OCI-LY3 (cell line): Measurements from ENCODE around the gene B4GALNT3.

ENCODE experiments used
- EZH2phosphoT487 ChIP-seq: fragments of 200-600 bp; shearing (Covaris generic); IDR thresholded peaks from 2 replicates; pipeline ENCODE4 v1.6.1; 2018; ENCODE audit warnings: antibody characterized with exemption, mixed run types, low read depth
- TF ChIP-seq, protein P1 (sequence below): fragments of 200-600, 300-600 bp; sonication (generic); IDR thresholded peaks from 2 replicates; pipeline ENCODE4 v1.5.1; 2014; ENCODE audit warnings: antibody characterized with exemption, low read length, low read depth

DNA sequence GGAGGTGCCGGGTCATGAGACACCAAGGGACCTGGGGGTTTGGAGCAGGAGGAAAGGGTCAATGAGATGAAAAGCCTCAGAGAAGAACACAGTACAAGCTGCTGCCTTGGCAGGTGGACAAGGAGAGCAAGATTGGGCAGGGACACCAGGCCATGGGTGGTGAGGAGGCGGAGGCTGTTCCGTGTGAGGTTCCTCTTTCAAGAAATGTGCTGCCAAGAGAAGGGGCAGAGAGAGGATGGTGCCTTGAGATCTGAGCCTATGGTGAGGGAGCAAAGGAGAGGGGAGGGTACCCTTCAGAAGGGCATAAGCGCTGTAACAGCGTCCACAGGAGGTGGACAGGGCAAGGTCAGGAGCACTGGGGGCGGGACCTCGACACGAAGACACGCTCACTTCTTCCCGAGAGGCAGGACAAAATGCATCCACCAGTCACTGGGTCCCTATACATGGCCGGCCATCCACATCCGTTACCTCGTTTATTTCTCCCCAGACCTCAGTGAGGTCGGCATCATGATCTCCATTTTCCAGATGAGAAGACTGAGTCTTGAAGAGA, 100.2 kb downstream of the B4GALNT3 start:
- TF ChIP-seq, protein P1, sequence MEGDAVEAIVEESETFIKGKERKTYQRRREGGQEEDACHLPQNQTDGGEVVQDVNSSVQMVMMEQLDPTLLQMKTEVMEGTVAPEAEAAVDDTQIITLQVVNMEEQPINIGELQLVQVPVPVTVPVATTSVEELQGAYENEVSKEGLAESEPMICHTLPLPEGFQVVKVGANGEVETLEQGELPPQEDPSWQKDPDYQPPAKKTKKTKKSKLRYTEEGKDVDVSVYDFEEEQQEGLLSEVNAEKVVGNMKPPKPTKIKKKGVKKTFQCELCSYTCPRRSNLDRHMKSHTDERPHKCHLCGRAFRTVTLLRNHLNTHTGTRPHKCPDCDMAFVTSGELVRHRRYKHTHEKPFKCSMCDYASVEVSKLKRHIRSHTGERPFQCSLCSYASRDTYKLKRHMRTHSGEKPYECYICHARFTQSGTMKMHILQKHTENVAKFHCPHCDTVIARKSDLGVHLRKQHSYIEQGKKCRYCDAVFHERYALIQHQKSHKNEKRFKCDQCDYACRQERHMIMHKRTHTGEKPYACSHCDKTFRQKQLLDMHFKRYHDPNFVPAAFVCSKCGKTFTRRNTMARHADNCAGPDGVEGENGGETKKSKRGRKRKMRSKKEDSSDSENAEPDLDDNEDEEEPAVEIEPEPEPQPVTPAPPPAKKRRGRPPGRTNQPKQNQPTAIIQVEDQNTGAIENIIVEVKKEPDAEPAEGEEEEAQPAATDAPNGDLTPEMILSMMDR = no peak
- TF ChIP-seq EZH2phosphoT487 = no peak
